PFSK-1 (cell line): ENCODE results near the gene CNFN.

Source experiments
- FOXP2 ChIP-seq: optimal IDR thresholded peaks from 2 replicates; pipeline ENCODE3; 2011; ENCODE audit warnings: borderline replicate concordance, control low read depth, inconsistent platforms; ENCODE audit not compliant: insufficient read depth; ENCODE audit errors: extremely low read length, extremely low read depth
- POLR2AphosphoS5 ChIP-seq: IDR thresholded peaks from 2 replicates; pipeline ENCODE4 v1.6.1; 2012; ENCODE audit warnings: low read depth, mild to moderate bottlenecking, control low read depth, low read length, moderate library complexity
- TAF1 ChIP-seq: IDR thresholded peaks from 2 replicates; pipeline ENCODE4 v1.6.1; 2012; ENCODE audit warnings: low read length, control low read depth, borderline replicate concordance; ENCODE audit not compliant: insufficient read depth

- no peak for TF ChIP-seq POLR2AphosphoS5
- TF ChIP-seq FOXP2 = no peak
- TF ChIP-seq TAF1 = no peak
Measured at GRCh38 chr19:42428676-42429075, 38.6 kb upstream of the CNFN start.
